HepG2 (cell line): Measurements from ENCODE around the gene KCNMB2.

Experiments
- ATF6 ChIP-seq: sonication (generic); formaldehyde crosslinking; conservative IDR thresholded peaks from 2 replicates; pipeline ENCODE4 v1.4.0; 2020; ENCODE audit warnings: missing genetic modification reagents
- CEBPB ChIP-seq: IDR thresholded peaks from 2 replicates; pipeline ENCODE4 v1.6.1; 2011; ENCODE audit warnings: low read depth, low read length, improper control_type of control experiment, borderline replicate concordance
- CTCF ChIP-seq: sonication (generic); formaldehyde crosslinking; IDR thresholded peaks from 2 replicates; pipeline ENCODE4 v1.5.0; 2020; ENCODE audit warnings: mild to moderate bottlenecking, missing genetic modification reagents, moderate library complexity
- NFRKB ChIP-seq: fragments of 450-650 bp; IDR thresholded peaks from 2 replicates; pipeline ENCODE4 v1.6.1; 2017
- SP1 ChIP-seq, 2 experiments: fragments of 450-650 bp in 1 of 2; sonication (generic) in 1 of 2; formaldehyde crosslinking in 1 of 2; IDR thresholded peaks; 2 replicates each; pipeline versions ENCODE4 v1.4.0 to v1.6.1; 2016 to 2020; ENCODE audit warnings: missing genetic modification reagents in 1 of 2
- TAF1 ChIP-seq: sonication (generic); formaldehyde crosslinking; IDR thresholded peaks from 2 replicates; pipeline ENCODE4 v1.4.0; 2020; ENCODE audit warnings: missing genetic modification reagents
- THAP11 ChIP-seq: IDR thresholded peaks from 2 replicates; pipeline ENCODE4 v1.6.1; 2016; ENCODE audit warnings: missing biosample characterization, missing genetic modification reagents
- ZNF558 ChIP-seq: sonication (generic); formaldehyde crosslinking; IDR thresholded peaks from 2 replicates; pipeline ENCODE4 v1.9.0; 2022; ENCODE audit warnings: mild to moderate bottlenecking, missing genetic modification reagents, borderline replicate concordance
- TF ChIP-seq, protein P1 (sequence below): sonication (generic); formaldehyde crosslinking; IDR thresholded peaks from 2 replicates; pipeline ENCODE4 v1.8.1; 2023; ENCODE audit warnings: missing genetic modification reagents, inconsistent platforms, borderline replicate concordance
- TF ChIP-seq, protein P2 (sequence below): sonication (generic); formaldehyde crosslinking; IDR thresholded peaks from 2 replicates; pipeline ENCODE4 v1.4.0; 2020; ENCODE audit warnings: low read depth, mild to moderate bottlenecking, missing genetic modification reagents
- TF ChIP-seq, protein P3 (sequence below): IDR thresholded peaks from 2 replicates; pipeline ENCODE4 v1.6.1; 2016; ENCODE audit warnings: low read depth, control low read depth

- no peak for TF ChIP-seq CTCF (CRISPR knock-in tag)
- no peak for TF ChIP-seq TAF1 (CRISPR knock-in tag)
- TF ChIP-seq ZNF558 (CRISPR knock-in tag): no peak
- TF ChIP-seq, protein P1, sequence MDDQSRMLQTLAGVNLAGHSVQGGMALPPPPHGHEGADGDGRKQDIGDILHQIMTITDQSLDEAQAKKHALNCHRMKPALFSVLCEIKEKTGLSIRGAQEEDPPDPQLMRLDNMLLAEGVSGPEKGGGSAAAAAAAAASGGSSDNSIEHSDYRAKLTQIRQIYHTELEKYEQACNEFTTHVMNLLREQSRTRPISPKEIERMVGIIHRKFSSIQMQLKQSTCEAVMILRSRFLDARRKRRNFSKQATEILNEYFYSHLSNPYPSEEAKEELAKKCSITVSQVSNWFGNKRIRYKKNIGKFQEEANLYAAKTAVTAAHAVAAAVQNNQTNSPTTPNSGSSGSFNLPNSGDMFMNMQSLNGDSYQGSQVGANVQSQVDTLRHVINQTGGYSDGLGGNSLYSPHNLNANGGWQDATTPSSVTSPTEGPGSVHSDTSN: no peak
- TF ChIP-seq NFRKB: no peak
- TF ChIP-seq, protein P2, sequence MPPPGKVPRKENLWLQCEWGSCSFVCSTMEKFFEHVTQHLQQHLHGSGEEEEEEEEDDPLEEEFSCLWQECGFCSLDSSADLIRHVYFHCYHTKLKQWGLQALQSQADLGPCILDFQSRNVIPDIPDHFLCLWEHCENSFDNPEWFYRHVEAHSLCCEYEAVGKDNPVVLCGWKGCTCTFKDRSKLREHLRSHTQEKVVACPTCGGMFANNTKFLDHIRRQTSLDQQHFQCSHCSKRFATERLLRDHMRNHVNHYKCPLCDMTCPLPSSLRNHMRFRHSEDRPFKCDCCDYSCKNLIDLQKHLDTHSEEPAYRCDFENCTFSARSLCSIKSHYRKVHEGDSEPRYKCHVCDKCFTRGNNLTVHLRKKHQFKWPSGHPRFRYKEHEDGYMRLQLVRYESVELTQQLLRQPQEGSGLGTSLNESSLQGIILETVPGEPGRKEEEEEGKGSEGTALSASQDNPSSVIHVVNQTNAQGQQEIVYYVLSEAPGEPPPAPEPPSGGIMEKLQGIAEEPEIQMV (CRISPR knock-in tag): no peak
- no peak for TF ChIP-seq CEBPB
- TF ChIP-seq THAP11 (CRISPR knock-in tag): no peak
- TF ChIP-seq SP1 (IDR thresholded peaks at IDR 0.05): no peak
- TF ChIP-seq SP1 (CRISPR knock-in tag; IDR thresholded peaks at IDR 0.05): no peak
- TF ChIP-seq, protein P3, sequence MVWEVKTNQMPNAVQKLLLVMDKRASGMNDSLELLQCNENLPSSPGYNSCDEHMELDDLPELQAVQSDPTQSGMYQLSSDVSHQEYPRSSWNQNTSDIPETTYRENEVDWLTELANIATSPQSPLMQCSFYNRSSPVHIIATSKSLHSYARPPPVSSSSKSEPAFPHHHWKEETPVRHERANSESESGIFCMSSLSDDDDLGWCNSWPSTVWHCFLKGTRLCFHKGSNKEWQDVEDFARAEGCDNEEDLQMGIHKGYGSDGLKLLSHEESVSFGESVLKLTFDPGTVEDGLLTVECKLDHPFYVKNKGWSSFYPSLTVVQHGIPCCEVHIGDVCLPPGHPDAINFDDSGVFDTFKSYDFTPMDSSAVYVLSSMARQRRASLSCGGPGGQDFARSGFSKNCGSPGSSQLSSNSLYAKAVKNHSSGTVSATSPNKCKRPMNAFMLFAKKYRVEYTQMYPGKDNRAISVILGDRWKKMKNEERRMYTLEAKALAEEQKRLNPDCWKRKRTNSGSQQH (CRISPR knock-in tag): no peak
- no peak for TF ChIP-seq ATF6 (CRISPR knock-in tag)
These were observed 301.3 kb downstream of the KCNMB2 start for GRCh38 chr3:178837512-178837911.
